ENCODE measurements around the gene SMC3.

SMC3 gene

DNA sequence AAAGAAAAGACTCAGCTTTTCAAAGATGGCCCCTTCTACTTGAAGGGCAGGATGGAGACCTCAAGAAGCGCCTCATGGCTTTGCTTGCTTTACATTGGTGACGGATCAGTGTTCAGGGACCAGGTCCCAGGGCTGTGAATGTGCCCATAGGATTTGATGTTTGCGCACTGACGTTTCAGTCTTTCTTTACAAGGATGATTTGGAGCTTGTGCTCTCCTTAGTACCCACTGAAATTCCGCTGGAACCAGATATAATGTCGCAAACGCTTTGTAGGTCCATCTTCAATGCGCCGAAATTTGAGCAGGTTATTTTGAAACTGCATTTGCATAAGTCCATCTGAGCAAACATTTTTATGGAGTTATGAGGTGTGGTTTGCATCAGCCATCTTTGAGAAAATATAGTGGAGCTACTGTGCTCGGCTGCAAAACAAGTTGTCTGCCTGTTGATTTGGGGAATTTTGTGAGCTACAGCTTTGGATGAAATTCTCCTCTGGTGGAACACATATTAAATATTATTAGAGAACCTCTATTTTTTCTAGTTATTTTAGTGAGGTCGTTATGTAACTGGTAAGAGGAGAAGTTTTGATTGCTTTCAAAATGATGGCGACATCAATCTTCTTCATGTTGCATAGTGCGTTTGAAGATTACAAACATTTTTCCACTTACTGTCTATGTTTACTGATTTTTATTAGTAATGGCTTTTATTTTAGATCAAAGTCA is 79.1 kb downstream of the SMC3 start:
- no peak for DNase-seq (ENCODE audit: low read depth in 2 of 2)

- no peak for DNase-seq (ENCODE audit: low read depth in 2 of 2)
These were observed 79.6 kb downstream of the SMC3 start for GRCh38 chr10:110647136-110647430.

DNA sequence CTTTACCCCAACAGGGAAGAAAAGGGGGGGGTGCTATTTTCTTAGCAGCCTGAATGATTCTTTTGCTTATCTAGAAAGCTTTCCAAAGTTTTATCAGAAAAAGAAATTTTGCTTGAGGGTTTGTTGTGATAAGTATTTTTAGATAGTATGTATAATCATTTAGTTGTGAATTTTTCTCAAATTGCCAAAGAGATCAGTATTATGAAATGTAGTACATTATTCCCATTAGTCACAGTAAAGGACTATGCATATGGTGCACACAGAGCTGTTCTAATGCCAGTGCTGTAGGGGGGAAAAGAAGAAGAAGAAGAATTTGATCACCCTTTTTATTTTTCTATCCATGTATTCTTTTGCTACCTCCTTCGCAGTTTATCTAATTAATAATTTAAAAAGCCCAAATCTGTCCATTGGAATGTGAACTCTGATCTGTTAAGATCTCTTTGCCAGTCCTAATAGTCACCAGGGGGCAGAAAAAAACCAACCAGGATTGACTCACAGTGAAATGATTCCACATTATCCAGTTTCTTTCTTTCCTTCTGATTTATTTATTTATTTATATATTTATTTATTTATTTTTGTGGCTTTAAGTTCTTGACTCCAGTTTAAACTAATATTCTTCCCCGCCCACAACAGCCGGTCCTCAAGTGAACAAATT is 81.3 kb downstream of the SMC3 start:
- no peak for DNase-seq (ENCODE audit: low read depth in 2 of 2)

- no peak for DNase-seq (ENCODE audit: low read depth in 2 of 2)
These were observed 82.1 kb downstream of the SMC3 start for GRCh38 chr10:110649347-110650264.

DNA sequence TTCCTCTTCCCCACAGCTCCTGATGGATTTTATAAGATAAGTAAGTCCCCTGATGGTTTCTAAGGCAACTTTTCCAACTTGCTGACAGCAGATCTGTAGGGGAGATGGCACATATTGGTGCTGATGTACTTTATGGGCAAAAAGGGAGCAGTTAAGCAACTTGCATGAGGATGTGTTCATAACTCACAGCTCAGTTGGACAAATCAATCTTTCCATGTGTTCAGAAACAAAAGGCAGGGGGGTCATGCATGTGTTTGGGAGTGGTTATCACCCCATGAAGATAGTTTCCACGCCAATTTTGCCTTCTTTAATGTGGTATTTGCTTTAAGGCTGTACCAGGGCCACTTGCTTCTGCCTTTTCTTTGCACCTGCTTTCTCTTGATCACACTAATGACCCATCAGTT is 82.8 kb downstream of the SMC3 start:
- no peak for DNase-seq (ENCODE audit: low read depth in 2 of 2)

DNA sequence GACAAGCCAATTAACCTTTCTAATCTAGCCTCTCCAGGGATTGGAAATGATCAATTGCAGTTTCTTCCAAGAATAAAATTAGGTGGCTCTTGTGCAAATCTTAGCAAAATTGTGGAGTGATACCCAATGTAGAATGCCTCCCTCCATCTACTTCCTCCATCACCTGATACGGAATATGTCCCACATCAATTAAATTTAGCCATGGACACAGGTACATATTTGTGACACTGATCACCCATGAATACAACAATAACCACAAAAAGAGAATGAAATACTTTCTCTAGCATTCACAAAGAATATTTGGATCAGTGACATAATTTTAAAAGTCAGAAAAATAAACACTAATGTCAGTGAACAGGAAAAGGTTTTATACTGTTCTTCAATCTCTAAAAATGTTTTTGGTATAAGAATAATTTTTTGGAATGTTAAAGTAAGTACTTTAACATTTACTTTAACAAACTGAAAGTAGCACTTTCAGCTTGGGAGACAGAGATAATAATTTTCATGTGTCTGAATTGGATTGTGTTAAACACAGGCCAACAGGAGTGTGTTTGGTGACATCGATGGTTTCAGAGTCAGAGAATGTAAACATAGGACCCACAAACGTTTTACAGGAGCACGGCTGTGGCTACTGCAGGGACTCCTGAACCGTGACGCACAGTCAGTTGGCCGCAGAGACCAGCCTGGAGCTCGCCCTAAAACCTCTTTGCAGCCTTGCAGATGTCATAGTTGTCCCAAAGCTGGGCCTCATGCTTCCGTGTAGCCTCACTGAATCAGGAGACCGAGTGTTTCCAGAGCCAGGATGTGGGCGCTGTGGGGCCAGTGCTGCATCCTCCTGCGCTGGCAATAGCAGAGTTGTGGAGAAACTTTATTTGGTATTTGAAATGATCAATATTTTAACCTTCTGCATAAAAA is 83.8 kb downstream of the SMC3 start:
- peak in 1 of 2 donors; percentile 5 for DNase-seq (ENCODE audit: low read depth in 2 of 2)

DNA sequence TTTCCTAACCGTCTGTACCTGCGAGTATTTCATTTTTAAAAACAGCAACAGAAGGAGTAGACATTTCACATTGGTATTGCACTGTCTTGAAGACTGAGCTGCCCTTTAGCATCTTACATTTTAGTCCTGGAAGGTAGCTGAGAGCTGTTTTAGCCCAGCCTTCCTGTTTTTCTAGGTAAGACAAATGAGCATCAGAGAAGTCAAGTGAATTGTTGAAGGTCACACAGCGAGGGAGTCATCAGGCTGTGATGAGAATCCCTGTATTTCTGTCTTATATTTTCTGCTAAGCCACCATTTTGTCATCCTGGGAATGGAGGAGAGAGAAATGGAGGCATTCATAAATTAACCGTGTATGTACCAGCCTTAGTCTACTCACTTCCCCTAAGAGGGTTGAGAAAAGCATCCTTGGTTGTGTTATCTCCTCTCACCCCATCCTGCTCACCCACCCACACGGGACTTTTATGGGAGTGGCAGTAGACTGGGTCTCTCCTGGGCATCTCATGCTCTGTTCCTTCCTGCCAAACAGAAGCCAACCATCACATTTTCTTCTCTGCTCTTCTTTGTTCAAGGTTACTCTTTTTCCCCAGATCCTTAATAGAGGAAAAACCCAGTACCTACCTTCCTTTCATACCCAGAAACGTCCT is 85.1 kb downstream of the SMC3 start:
- DNase-seq (ENCODE audit: low read depth in 2 of 2): no peak

All from stimulated activated CD8-positive, alpha-beta memory T cell treated with anti-CD3 and anti-CD28 coated beads, Interleukin-2, amount 100 ng/mL, for 48 hours (primary cell).